ENCODE measurements around the gene PRMT7.

The PRMT7 gene

GRCh38 chr16:68291227-68291626 is 19.6 kb upstream of the PRMT7 start:
- DNase-seq (ENCODE audit: extremely low spot score): no peak
- CTCF ChIA-PET: interaction anchor here (1.0 to 15.4 kb wide), 7 partner anchors 9 to 770 kb away, joined by 3 to 268 read pairs (median 4); partner anchors contain the start of genes PRMT7, SLC7A6 and SLC7A6OS
- TF ChIP-seq CTCF (IDR thresholded peaks at IDR 0.05; ENCODE audit: control extremely low read depth, extremely low read depth, low read depth, missing control alignments): no peak
- POLR2A ChIA-PET: interaction anchor here (1.1 to 1.2 kb wide), 2 partner anchors 19 to 28 kb away, joined by 3 read pairs; partner anchors contain the start of genes PRMT7 and SLC7A6OS

DNA sequence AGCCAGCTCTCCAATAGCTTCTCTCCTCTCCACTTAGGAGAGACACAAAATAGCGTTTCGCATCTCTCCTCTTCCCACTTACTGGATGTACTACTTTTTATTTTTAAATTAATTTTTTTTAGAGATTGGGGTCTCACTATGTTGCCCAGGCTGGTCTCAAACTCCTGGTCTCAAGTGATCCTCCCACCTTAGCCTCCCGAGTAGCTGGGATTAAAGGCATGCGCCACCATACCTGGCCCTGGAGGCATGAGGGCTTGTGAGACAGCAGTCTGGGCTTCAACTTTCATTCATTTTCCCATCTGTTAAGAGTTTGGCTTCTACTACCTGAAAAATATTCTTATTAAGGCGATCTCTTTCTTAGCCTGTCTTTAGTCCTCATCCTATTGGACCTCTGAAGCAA is 18.4 kb upstream of the PRMT7 start:
- POLR2A ChIA-PET: no interaction called here

GRCh38 chr16:68296291-68296690 is 14.5 kb upstream of the PRMT7 start:
- no peak for TF ChIP-seq CTCF (IDR thresholded peaks at IDR 0.05; ENCODE audit: control extremely low read depth, extremely low read depth, low read depth, missing control alignments)
- ChIA-PET CTCF (interaction anchor here (2.2 to 15.4 kb wide), 4 partner anchors 9 to 35 kb away, joined by 7 to 268 read pairs (median 26); partner anchors contain the start of gene SLC7A6), POLR2A (interaction anchor here (1.8 kb wide), 1 partner anchor 32 kb away, joined by 5 read pairs; the partner anchor contains the start of gene SLC7A6)
- DNase-seq (ENCODE audit: extremely low spot score): no peak

More for the DNA sequence above, 18.4 kb upstream of the PRMT7 start:
- no peak for DNase-seq (ENCODE audit: extremely low spot score)
- TF ChIP-seq CTCF (IDR thresholded peaks at IDR 0.05; ENCODE audit: control extremely low read depth, extremely low read depth, low read depth, missing control alignments): no peak
- CTCF ChIA-PET: interaction anchor here (1.2 to 15.4 kb wide), 4 partner anchors 8 to 36 kb away, joined by 4 to 268 read pairs (median 34); partner anchors contain the start of genes PRMT7, SLC7A6 and SLC7A6OS

- POLR2A ChIA-PET: no interaction called here
- DNase-seq (ENCODE audit: extremely low spot score): no peak
- no peak for TF ChIP-seq CTCF (IDR thresholded peaks at IDR 0.05; ENCODE audit: control extremely low read depth, extremely low read depth, low read depth, missing control alignments)
- CTCF ChIA-PET: interaction anchor here (2.2 to 15.4 kb wide), 4 partner anchors 9 to 36 kb away, joined by 7 to 268 read pairs (median 26); partner anchors contain the start of gene SLC7A6
Observed at GRCh38 chr16:68296693-68297092, 14.1 kb upstream of the PRMT7 start.

GRCh38 chr16:68297908-68298307 is 12.9 kb upstream of the PRMT7 start:
- no peak for DNase-seq (ENCODE audit: extremely low spot score)
- TF ChIP-seq CTCF (IDR thresholded peaks at IDR 0.05; ENCODE audit: control extremely low read depth, extremely low read depth, low read depth, missing control alignments): no peak
- ChIA-PET POLR2A (interaction anchor here (1.3 kb wide), 1 partner anchor 8 kb away, joined by 3 read pairs; no protein-coding TSS in a partner anchor), CTCF (interaction anchor here (1.5 to 6.2 kb wide), 4 partner anchors 7 to 36 kb away, joined by 6 to 32 read pairs (median 14); no protein-coding TSS in a partner anchor)

GRCh38 chr16:68298312-68298711 is 12.5 kb upstream of the PRMT7 start:
- TF ChIP-seq CTCF (IDR thresholded peaks at IDR 0.05; ENCODE audit: control extremely low read depth, extremely low read depth, low read depth, missing control alignments): no peak
- ChIA-PET POLR2A (interaction anchor here (1.3 kb wide), 1 partner anchor 8 kb away, joined by 3 read pairs; no protein-coding TSS in a partner anchor), CTCF (interaction anchor here (1.5 to 6.2 kb wide), 4 partner anchors 10 to 37 kb away, joined by 5 to 32 read pairs (median 14); no protein-coding TSS in a partner anchor)
- no peak for DNase-seq (ENCODE audit: extremely low spot score)

Data from GM10248 (cell line).